Measurements from ENCODE around the gene TCAIM.

- TF ChIP-seq CTCF (IDR thresholded peaks at IDR 0.05; ENCODE audit: low read depth, low read length, poor library complexity, severe bottlenecking) = no peak
- TF ChIP-seq EZH2phosphoT487 (IDR thresholded peaks at IDR 0.05; ENCODE audit: borderline replicate concordance, low read length) = no peak
Measured at GRCh38 chr3:44330444-44330843, 8.1 kb upstream of the TCAIM start.

Data from DOHH2 (cell line).